SK-N-MC (cell line): ENCODE measurements around the gene C1QTNF9B.
"Not testable (repeated sequence)": the region's sequence is repeated elsewhere in the genome, so short reads cannot be mapped to it uniquely, and the experiment has no call there.

Experiments used
- DNase-seq: peaks from one replicate; pipeline ENCODE4 v3.0.0-alpha.2; 2011; ENCODE audit warnings: low read depth, low spot score
- H3K27ac ChIP-seq: fragments of 200-600 bp; sonication (generic); 2 replicates; pipeline ENCODE4 v1.5.1; 2016; ENCODE audit warnings: mixed run types
- H3K36me3 ChIP-seq: fragments of 200-600 bp; sonication (generic); 2 replicates; pipeline ENCODE4 v1.6.1; 2017; ENCODE audit warnings: antibody characterized with exemption, low read length, mixed read lengths; ENCODE audit not compliant: insufficient read depth
- H3K4me3 ChIP-seq: fragments of 200-600 bp; sonication (generic); 2 replicates; pipeline ENCODE4 v1.5.1; 2016
- H3K9ac ChIP-seq: fragments of 200-600 bp; sonication (generic); 2 replicates; pipeline ENCODE4 v1.8.0; 2017; ENCODE audit warnings: mixed run types, mixed read lengths; ENCODE audit not compliant: insufficient read length
- H3K9me3 ChIP-seq: fragments of 200-600 bp; sonication (generic); 2 replicates; pipeline ENCODE4 v1.6.1; 2017; ENCODE audit warnings: low read depth, mild to moderate bottlenecking, antibody characterized with exemption, low read length, moderate library complexity, mixed read lengths
- EZH2 ChIP-seq: fragments of 200-600 bp; sonication (generic); IDR thresholded peaks from one replicate; pipeline ENCODE4 v1.6.1; 2017; ENCODE audit warnings: antibody characterized with exemption
- FOXP2 ChIP-seq: optimal IDR thresholded peaks from 2 replicates; pipeline ENCODE3; 2011; ENCODE audit warnings: mild to moderate bottlenecking, moderate library complexity; ENCODE audit not compliant: insufficient read depth; ENCODE audit errors: extremely low read length, control extremely low read depth
- POLR2AphosphoS5 ChIP-seq: IDR thresholded peaks from 2 replicates; pipeline ENCODE4 v1.6.1; 2012; ENCODE audit warnings: mild to moderate bottlenecking, low read depth, low read length, borderline replicate concordance

Gene C1QTNF9B

DNA sequence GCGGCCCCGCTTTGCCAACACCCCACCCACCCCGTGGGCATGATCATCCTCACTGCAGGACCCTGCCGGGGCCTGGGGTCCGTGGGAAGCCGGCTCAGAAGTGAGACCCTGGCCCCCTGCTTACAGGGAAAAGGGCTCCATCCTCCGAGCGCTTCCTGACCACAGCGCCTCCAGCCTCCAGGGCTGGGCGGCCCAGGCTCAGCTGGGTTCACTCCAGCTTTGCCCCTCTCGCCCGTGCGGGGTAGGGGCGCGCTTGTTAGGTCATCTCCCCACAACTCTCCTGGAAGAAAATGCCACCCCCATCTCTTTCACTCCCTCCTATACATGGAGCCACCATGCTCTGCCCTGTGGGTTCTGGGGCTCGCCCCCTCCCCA, 6.6 kb upstream of the C1QTNF9B start:
- Histone ChIP-seq H3K4me3 (no peak overlapping the region), H3K9ac (no peak overlapping the region), H3K36me3 (no peaks in the 10 kb centered on the region), H3K9me3 (no peaks in the 10 kb centered on the region), H3K27ac (no peak overlapping the region)
- TF ChIP-seq POLR2AphosphoS5 (no peak), EZH2 (no peak), FOXP2 (no peak)
- no peak for DNase-seq

DNA sequence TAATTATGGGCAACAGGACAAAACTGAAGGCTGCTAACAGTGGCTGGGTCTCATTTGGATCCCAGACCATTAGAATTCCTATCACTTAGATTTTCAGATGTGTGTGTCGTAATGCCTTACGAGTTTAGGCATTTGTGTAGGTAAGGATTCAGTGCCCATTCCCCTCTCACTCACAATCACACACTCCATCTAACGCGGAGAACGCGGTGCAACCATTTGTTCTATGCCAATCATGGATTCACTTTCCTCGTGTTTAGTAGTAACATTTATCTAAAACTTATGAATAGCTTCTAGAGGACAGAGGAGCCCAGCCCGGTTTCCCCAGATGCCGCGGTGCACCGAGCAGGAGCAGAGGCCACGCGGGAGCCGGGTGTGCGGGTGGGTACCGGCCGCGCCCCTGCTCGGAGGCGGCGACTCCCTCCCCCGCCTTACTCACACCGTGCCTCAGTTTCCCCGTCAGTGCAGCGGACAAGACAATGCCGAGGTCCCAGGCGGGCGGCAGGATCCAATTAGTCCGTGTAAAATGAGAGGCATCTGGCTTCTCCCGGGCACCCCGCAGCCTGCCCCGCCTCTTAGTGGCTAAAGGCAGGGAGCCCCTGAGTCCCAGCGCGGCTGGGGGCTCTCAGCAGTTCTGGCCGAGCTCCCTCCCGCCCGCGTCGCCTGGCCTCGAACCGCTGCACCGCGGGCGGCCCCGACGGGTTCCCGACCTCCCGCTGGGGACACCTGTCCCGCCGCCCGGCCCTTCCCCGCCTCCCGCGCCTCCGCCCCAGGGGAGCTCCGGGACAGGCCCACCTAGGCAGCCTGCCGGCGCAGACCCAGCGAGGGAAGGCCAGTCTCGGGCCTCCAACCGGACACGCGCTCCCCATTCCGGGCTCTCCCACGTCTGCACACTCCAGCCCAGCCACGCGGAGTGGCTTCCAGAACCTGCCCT, 5.9 kb upstream of the C1QTNF9B start:
- Histone ChIP-seq H3K36me3 (no peaks in the 10 kb centered on the region), H3K9ac (no peak overlapping the region), H3K9me3 (no peaks in the 10 kb centered on the region), H3K27ac (no peak overlapping the region), H3K4me3 (no peak overlapping the region)
- no peak for TF ChIP-seq POLR2AphosphoS5
- no peak for TF ChIP-seq EZH2
- no peak for TF ChIP-seq FOXP2
- DNase-seq, result no peak

DNA sequence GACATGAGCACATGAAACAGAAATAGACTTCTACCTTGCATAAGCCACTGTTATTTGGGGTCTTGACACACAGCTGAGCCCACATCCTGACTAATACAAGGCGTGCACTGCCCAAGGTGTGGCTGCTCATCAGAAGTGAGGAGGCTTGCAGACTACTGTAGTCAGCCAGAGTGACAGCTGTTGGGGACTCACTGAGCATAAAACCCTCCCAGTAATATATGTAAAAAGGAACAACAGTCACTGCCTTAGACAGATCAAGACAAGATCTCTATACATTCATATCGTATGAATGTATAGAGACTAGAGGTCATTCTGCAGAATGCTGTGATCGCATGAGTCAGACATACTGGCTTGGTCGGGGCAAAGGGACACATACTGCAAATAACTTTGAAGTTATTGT, 4.1 kb upstream of the C1QTNF9B start:
- H3K27ac ChIP-seq, result no peak overlapping the region
- no peaks in the 10 kb centered on the region for H3K36me3 ChIP-seq
- H3K9me3 ChIP-seq, result no peaks in the 10 kb centered on the region
- H3K9ac ChIP-seq, result no peak overlapping the region
- TF ChIP-seq POLR2AphosphoS5 (no peak), FOXP2 (no peak), EZH2 (no peak)
- DNase-seq, result no peak
- H3K4me3 ChIP-seq, result no peak overlapping the region

DNA sequence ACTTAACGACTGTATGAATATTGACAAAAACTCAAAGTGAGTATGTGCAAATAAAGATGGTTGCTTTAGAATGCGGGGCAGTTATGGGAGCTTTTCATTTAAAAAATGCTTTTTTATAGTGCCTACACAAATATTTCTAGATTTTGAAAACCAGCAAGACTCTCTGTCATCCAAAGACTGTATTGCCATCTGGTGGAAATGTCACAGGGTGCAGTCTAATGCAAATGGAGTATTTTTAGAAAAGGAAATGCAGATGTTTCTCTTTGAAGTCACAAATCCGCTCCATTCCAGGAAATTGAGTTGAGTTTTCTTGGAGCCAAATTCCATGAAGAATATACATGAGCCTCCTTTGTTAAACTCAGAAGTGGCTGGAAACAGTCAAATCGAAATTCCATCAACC, 2.3 kb upstream of the C1QTNF9B start:
- H3K9me3 ChIP-seq, result no peaks in the 10 kb centered on the region
- H3K27ac ChIP-seq, result no peak overlapping the region
- TF ChIP-seq POLR2AphosphoS5 (no peak), FOXP2 (no peak), EZH2 (no peak)
- peak overlapping the region; percentile 26; the same call in 1 of the 2 replicates for H3K4me3 ChIP-seq
- no peaks in the 10 kb centered on the region for H3K36me3 ChIP-seq
- H3K9ac ChIP-seq, result peak overlapping the region; percentile 23
- DNase-seq, result no peak

DNA sequence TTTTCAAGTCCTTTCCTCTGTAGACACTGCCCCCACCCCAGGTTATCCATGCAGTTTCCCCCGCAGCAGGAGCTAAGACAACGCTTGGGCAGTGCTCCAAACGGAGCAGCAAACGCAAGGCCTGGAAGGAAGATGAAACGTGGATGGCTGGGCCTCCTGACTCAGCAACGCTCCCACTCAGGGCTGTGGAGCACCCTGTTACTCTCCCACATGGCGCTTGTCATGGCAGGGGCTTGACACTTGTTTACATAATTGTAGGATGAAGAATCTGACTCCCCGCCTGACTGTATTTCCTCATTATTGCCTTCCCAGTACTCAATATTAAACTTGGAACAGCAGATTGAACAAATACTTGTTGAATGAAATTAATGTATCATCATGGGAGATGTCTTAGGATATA, 799 bp upstream of the C1QTNF9B start:
- H3K27ac ChIP-seq, result no peak overlapping the region
- H3K9ac ChIP-seq, result no peak overlapping the region
- no peaks in the 10 kb centered on the region for H3K9me3 ChIP-seq
- DNase-seq, result no peak
- H3K36me3 ChIP-seq, result no peaks in the 10 kb centered on the region
- H3K4me3 ChIP-seq, result no peak overlapping the region
- no peak for TF ChIP-seq POLR2AphosphoS5
- TF ChIP-seq FOXP2, result no peak
- no peak for TF ChIP-seq EZH2

DNA sequence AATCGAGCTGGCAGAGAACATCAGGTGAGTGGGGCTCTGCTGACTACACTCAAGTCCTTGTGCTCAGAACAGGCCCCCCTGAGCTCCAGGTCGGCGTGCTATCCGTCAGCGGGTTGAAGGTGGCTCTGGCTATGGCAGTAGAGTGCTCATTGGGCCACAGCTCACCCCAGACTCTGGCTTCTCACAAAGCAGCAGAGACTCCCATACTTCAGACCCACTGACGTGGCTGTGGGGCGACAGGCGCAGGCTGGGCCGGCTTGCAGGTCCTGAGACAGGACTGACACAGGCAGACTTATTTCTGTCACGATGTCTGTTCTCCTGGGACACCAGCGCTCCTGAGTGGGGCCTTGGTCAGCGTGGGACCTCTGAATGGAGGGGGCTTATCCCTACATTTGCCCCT, 2.6 kb downstream of the C1QTNF9B start:
- not testable (repeated sequence) for H3K9me3 ChIP-seq, DNase-seq, H3K27ac ChIP-seq, H3K4me3 ChIP-seq, H3K36me3 ChIP-seq, H3K9ac ChIP-seq

DNA sequence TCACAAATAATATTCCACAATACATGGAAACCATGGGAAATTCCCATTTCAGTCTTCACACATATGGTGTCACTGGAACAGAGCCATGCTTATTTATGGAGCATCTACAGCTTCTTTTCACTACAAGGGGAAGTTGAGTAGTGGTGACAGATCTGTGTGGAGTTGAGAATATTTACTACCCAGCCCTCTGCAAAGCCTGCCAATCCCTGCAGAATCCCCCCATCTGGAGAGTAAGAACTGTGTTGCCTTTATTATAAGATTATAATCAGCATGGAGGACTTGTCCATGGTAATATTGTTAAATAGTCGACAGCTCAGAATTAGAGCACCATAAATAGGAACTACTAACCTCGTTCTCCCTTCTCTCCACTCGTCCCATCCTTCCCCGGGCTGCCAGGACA, 3.5 kb downstream of the C1QTNF9B start:
- not testable (repeated sequence) for H3K27ac ChIP-seq, H3K36me3 ChIP-seq, DNase-seq, H3K4me3 ChIP-seq, H3K9me3 ChIP-seq, H3K9ac ChIP-seq

DNA sequence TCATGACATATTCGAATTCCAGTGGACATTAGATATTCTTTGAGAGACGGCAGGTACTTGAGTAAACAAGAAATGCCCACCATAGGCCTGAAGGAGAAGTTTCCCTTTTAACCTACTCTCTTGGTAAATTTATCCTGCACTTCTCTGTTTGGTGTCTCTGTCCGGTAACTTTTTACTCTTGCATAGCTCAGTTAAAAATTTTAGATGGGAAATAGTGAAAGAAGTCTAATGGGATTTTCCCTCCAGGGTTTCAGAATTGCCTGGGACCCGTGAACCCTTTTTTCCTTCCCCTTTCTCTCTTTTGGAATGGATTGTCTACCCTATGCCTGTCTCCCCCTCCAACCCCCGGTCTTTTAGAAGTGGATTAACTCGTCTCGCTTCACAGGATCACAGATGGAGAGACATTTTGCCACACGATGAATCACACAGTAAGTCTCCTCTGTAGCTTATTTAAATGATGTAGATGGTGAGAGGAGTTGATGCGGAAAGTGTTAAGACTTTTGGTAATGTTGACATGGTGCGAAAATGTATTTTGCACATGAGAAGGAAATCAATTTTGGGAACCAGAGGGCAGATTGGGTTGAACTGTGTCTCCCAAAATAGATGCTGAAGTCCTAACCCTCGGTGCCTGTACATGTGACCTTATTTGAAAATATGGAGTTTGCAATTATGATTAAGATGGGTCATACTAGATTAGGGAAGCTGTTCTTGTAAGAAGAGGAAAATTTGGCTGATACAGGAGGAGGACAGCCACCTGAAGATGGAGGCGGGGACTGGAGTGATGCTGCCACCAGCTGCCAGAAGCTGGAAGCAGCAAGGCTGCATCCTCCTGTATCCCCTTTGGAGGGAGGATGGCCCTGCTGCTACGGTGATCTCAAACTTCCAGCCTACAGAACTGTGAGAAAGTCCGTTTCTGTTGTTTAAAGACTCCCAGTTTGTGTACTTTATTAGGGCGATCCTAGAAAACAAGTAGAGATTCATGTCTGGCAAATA, 7.4 kb downstream of the C1QTNF9B start:
- Histone ChIP-seq H3K4me3 (peak overlapping the region; percentile 87), H3K9ac (peak overlapping the region; percentile 71), H3K36me3 (peaks cover 2% of the 10 kb centered on the region; the same call in 1 of the 2 replicates), H3K27ac (no peak overlapping the region), H3K9me3 (no peaks in the 10 kb centered on the region)
- no peak for TF ChIP-seq FOXP2
- no peak for TF ChIP-seq POLR2AphosphoS5
- no peak for TF ChIP-seq EZH2
- no peak for DNase-seq
